IMR-90 (cell line): ENCODE results near the gene MRTFA. TPM values are rescaled to one million over a fixed set of nuclear protein-coding genes. Genes with fewer than 3 reads are reported as not detected.

ENCODE experiments used
- ATAC-seq: fragments of 200-7000 bp; cut with Tn5 transposase; 2 replicates; pipeline ENCODE4 v1.9.1; 2020; ENCODE audit warnings: low read depth, mild to moderate bottlenecking, moderate library complexity
- BruUV-seq: library from RNA; stranded (reverse); fragments of 400-500 nt; replicated peaks from 2 replicates; lab custom pipeline; 2021; lab: Mats Ljungman, UMichigan
- CTCF ChIA-PET: fragments of 300-600 bp; formaldehyde crosslinking; extraction: SDS; loops from one replicate; lab custom pipeline; 2021; ENCODE audit warnings: antibody characterized with exemption; lab: Yijun Ruan, JAX
- POLR2A ChIA-PET: fragments of 300-600 bp; sonication (Branson Sonifier 250); formaldehyde crosslinking; loops from one replicate; lab custom pipeline; 2022; ENCODE audit warnings: antibody characterized with exemption; ENCODE audit not compliant: unreplicated experiment; lab: Charles Lee
- DNase-seq: peaks from one replicate; pipeline ENCODE4 v3.0.0; 2013
- H2AFZ ChIP-seq: replicated peaks from 2 replicates; pipeline ENCODE3; 2013; ENCODE audit warnings: low read length, mild to moderate bottlenecking; ENCODE audit not compliant: poor library complexity
- H2AK5ac ChIP-seq: 2 replicates; pipeline ENCODE4 v1.6.1; 2013; ENCODE audit warnings: low read depth, low read length, inconsistent platforms
- H2AK9ac ChIP-seq: replicated peaks from 2 replicates; pipeline ENCODE3; 2013; ENCODE audit warnings: mild to moderate bottlenecking, low read depth, low read length, moderate library complexity; ENCODE audit not compliant: poor library complexity
- H2BK120ac ChIP-seq: 2 replicates; pipeline ENCODE4 v1.6.1; 2013; ENCODE audit warnings: low read depth, low read length, inconsistent platforms
- H2BK15ac ChIP-seq: 3 replicates; pipeline ENCODE4 v1.6.1; 2013; ENCODE audit warnings: low read depth, low read length, inconsistent platforms
- H2BK20ac ChIP-seq: 2 replicates; pipeline ENCODE4 v1.6.1; 2013; ENCODE audit warnings: low read depth, mild to moderate bottlenecking, inconsistent platforms, low read length, moderate library complexity
- H2BK5ac ChIP-seq: 2 replicates; pipeline ENCODE4 v1.6.1; 2013; ENCODE audit warnings: mild to moderate bottlenecking, low read depth, low read length, inconsistent platforms; ENCODE audit not compliant: poor library complexity, severe bottlenecking
- H3K14ac ChIP-seq: replicated peaks from 2 replicates; pipeline ENCODE4 v1.6.1; 2013; ENCODE audit warnings: low read depth, low read length, inconsistent platforms
- H3K18ac ChIP-seq: 2 replicates; pipeline ENCODE4 v1.6.1; 2013; ENCODE audit warnings: low read depth, low read length, control low read depth
- H3K23ac ChIP-seq: 2 replicates; pipeline ENCODE4 v1.6.1; 2013; ENCODE audit warnings: low read depth, low read length, inconsistent platforms
- H3K27ac ChIP-seq: 2 replicates; pipeline ENCODE4 v1.5.1; 2013; ENCODE audit warnings: mild to moderate bottlenecking, control low read depth, low read length; ENCODE audit not compliant: insufficient read depth
- H3K27me3 ChIP-seq: 2 replicates; pipeline ENCODE4 v1.6.1; 2013; ENCODE audit warnings: low read length; ENCODE audit not compliant: control insufficient read depth, insufficient read depth
- H3K36me3 ChIP-seq: 2 replicates; pipeline ENCODE4 v1.6.1; 2013; ENCODE audit warnings: low read length, mixed read lengths; ENCODE audit not compliant: control insufficient read depth, insufficient read depth
- H3K4ac ChIP-seq: 2 replicates; pipeline ENCODE4 v1.6.1; 2013; ENCODE audit warnings: low read depth, low read length, inconsistent platforms
- H3K4me1 ChIP-seq: 2 replicates; pipeline ENCODE4 v1.6.1; 2013; ENCODE audit warnings: low read length, mixed read lengths; ENCODE audit not compliant: control insufficient read depth, insufficient read depth
- H3K4me2 ChIP-seq: 2 replicates; pipeline ENCODE4 v1.6.1; 2013; ENCODE audit warnings: low read depth, mild to moderate bottlenecking, control low read depth, low read length, moderate library complexity
- H3K4me3 ChIP-seq: 2 replicates; pipeline ENCODE4 v1.5.1; 2013; ENCODE audit warnings: low read depth, mild to moderate bottlenecking, control low read depth, low read length, moderate library complexity; ENCODE audit not compliant: insufficient read depth
- H3K56ac ChIP-seq: 2 replicates; pipeline ENCODE4 v1.6.1; 2013; ENCODE audit warnings: low read length, inconsistent platforms; ENCODE audit not compliant: insufficient read depth; ENCODE audit errors: extremely low read depth
- H3K79me1 ChIP-seq, 2 experiments: 2 replicates each; pipeline ENCODE4 v1.6.1; 2013; ENCODE audit warnings: low read length in 2 of 2, inconsistent platforms in 1 of 2, low read depth in 1 of 2
- H3K9ac ChIP-seq: 2 replicates; pipeline ENCODE4 v1.6.1; 2013; ENCODE audit warnings: low read depth, low read length, control low read depth
- H3K9me1 ChIP-seq: 2 replicates; pipeline ENCODE4 v1.6.1; 2013; ENCODE audit warnings: low read length, inconsistent platforms; ENCODE audit not compliant: insufficient read depth
- H3K9me3 ChIP-seq: 2 replicates; pipeline ENCODE4 v1.6.1; 2013; ENCODE audit warnings: low read length; ENCODE audit not compliant: control insufficient read depth, insufficient read depth
- H4K20me1 ChIP-seq: 2 replicates; pipeline ENCODE4 v1.6.1; 2013; ENCODE audit warnings: low read length, inconsistent platforms; ENCODE audit not compliant: insufficient read depth
- H4K5ac ChIP-seq: 2 replicates; pipeline ENCODE4 v1.6.1; 2013; ENCODE audit warnings: mild to moderate bottlenecking, low read depth, low read length, control low read depth
- H4K8ac ChIP-seq, 2 experiments: 2 replicates each; pipeline ENCODE4 v1.6.1; 2013; ENCODE audit warnings: low read depth in 2 of 2, low read length in 2 of 2, control low read depth in 1 of 2, inconsistent platforms in 1 of 2
- H4K91ac ChIP-seq: 2 replicates; pipeline ENCODE4 v1.6.1; 2013; ENCODE audit warnings: low read depth, low read length, inconsistent platforms; ENCODE audit not compliant: insufficient read depth
- BHLHE40 ChIP-seq: fragments of 150-350 bp; IDR thresholded peaks from 2 replicates; pipeline ENCODE4 v1.6.1; 2016; ENCODE audit warnings: mild to moderate bottlenecking, low read depth, low read length
- CEBPB ChIP-seq: IDR thresholded peaks from 2 replicates; pipeline ENCODE4 v1.6.1; 2012; ENCODE audit warnings: low read depth, low read length, improper control_type of control experiment
- CHD1 ChIP-seq: IDR thresholded peaks from 2 replicates; pipeline ENCODE4 v1.6.1; 2012; ENCODE audit warnings: low read depth, low read length, improper control_type of control experiment
- FOS ChIP-seq: fragments of 150-350 bp; IDR thresholded peaks from 2 replicates; pipeline ENCODE4 v1.6.1; 2016; ENCODE audit warnings: low read depth, low read length
- MAFK ChIP-seq: IDR thresholded peaks from 2 replicates; pipeline ENCODE4 v1.6.1; 2012; ENCODE audit warnings: low read depth, low read length, improper control_type of control experiment
- MAZ ChIP-seq: IDR thresholded peaks from 2 replicates; pipeline ENCODE4 v1.6.1; 2012; ENCODE audit warnings: low read depth, mild to moderate bottlenecking, low read length, improper control_type of control experiment, moderate library complexity, borderline replicate concordance
- MXI1 ChIP-seq: IDR thresholded peaks from 2 replicates; pipeline ENCODE4 v1.6.1; 2012; ENCODE audit warnings: low read depth, mild to moderate bottlenecking, low read length, moderate library complexity, borderline replicate concordance
- POLR2A ChIP-seq: IDR thresholded peaks from 2 replicates; pipeline ENCODE4 v1.6.1; 2012; ENCODE audit warnings: mild to moderate bottlenecking, low read depth, low read length
- RAD21 ChIP-seq: IDR thresholded peaks from 2 replicates; pipeline ENCODE4 v1.6.1; 2012; ENCODE audit warnings: low read length, improper control_type of control experiment
- RCOR1 ChIP-seq: IDR thresholded peaks from 2 replicates; pipeline ENCODE4 v1.6.1; 2012; ENCODE audit warnings: mild to moderate bottlenecking, low read length, improper control_type of control experiment; ENCODE audit not compliant: insufficient replicate concordance
- SMC3 ChIP-seq: fragments of 150-350 bp; IDR thresholded peaks from 2 replicates; pipeline ENCODE4 v1.6.1; 2016; ENCODE audit warnings: low read depth, mild to moderate bottlenecking, antibody characterized with exemption, low read length, moderate library complexity
- USF2 ChIP-seq: fragments of 150-350 bp; IDR thresholded peaks from 2 replicates; pipeline ENCODE4 v1.6.1; 2017; ENCODE audit warnings: mild to moderate bottlenecking, antibody characterized with exemption, low read length, low read depth
- WGBS, 2 experiments: methylation state at CpG; one replicate each; pipeline versions ENCODE4 v1.1.5 to v1.1.7; 2013; ENCODE audit warnings: missing lambda C conversion rate in 2 of 2; ENCODE audit not compliant: insufficient read length in 1 of 2; ENCODE audit errors: extremely low coverage in 2 of 2; 5-methylcytosine and 5-hydroxymethylcytosine counted together
- dilution Hi-C: fragments of 300-500 bp; cut with HindIII; formaldehyde crosslinking; loops from one replicate; pipeline ENCODE4 v1.14.3; 2018; ENCODE audit warnings: low sequenced_read_pairs; ENCODE audit not compliant: unreplicated experiment
- in situ Hi-C: fragments of 300-500 bp; cut with MboI; formaldehyde crosslinking; loops from 3 replicates; pipeline ENCODE4 v1.14.3; 2019; ENCODE audit warnings: low sequenced_read_pairs, inconsistent platforms, mixed read lengths
- intact Hi-C: fragments of 100-400 bp; cut with micrococcal nuclease; formaldehyde crosslinking; loops from 2 replicates; pipeline ENCODE4 v1.10.0; 2022
- polyA plus RNA-seq, 3 experiments: library from polyadenylated mRNA; depleted of rRNA; stranded (reverse); fragments of >200 nt; gene quantifications; 2 replicates each; pipeline ENCODE4 v1.2.3, GENCODE V29; 2012; ENCODE audit warnings: low replicate concordance in 1 of 3
- total RNA-seq: library from RNA; depleted of rRNA; stranded (reverse); fragments of >200 nt; gene quantifications from 2 replicates; pipeline ENCODE4 v1.2.3, GENCODE V29; 2012

Gene MRTFA
- total and polyA plus RNA-seq, 2 of the 4 experiments (the other 2 are of a cell fraction): 12.5 to 17.2 TPM

- Histone ChIP-seq H2AK5ac (peak overlapping the region; percentile 95), H4K91ac (peak overlapping the region; percentile 94), H4K8ac (peak overlapping the region; percentile 3 to 88; a peak in 3 of 4 replicates), H2BK15ac (peak overlapping the region; percentile 75; the same call in 1 of the 3 replicates), H3K9me1 (peaks cover 13% of the 10 kb centered on the region; the same call in 1 of the 2 replicates), H3K18ac (peak overlapping the region; percentile 59), H2BK20ac (peak overlapping the region; percentile 94), H3K56ac (peak overlapping the region; percentile 38), H3K4me1 (peaks cover 15% of the 10 kb centered on the region), H4K5ac (no peak overlapping the region), H3K79me1 (peaks cover 17 to 42% of the 10 kb centered on the region in 2 experiments), H3K36me3 (no peaks in the 10 kb centered on the region), H3K23ac (peak overlapping the region; percentile 59; the same call in 1 of the 2 replicates), H3K4me2 (peak overlapping the region; percentile 52), H2BK120ac (peak overlapping the region; percentile 88), H3K4me3 (no peak overlapping the region), H3K9ac (peak overlapping the region; percentile 22; the same call in 1 of the 2 replicates), H2AK9ac (no peak overlapping the region), H3K9me3 (no peaks in the 10 kb centered on the region), H3K14ac (no peak overlapping the region), H4K20me1 (peaks cover 7% of the 10 kb centered on the region; the same call in 1 of the 2 replicates), H3K27me3 (no peaks in the 10 kb centered on the region), H2BK5ac (peak overlapping the region; percentile 99), H3K27ac (peak overlapping the region; percentile 93), H2AFZ (no peak overlapping the region), H3K4ac (peak overlapping the region; percentile 90)
- ChIA-PET CTCF (interaction anchor here (1.1 kb wide), 1 partner anchor 62 kb away, joined by 6 read pairs; no protein-coding TSS in a partner anchor), POLR2A (no interaction called here)
- ATAC-seq: peak; percentile 83
- intact Hi-C loops (loop anchor here (1.0 kb wide), 1 partner anchor 138 kb away; the partner anchor contains the start of gene MRTFA), in situ Hi-C loops (no loop called here), dilution Hi-C loops (no loop called here)
- TF ChIP-seq POLR2A (no peak), MAZ (peak; percentile 19; the same call in 1 of the 2 replicates), RAD21 (peak; percentile 8; the same call in 1 of the 2 replicates), RCOR1 (peak; percentile 84), MXI1 (no peak), CHD1 (0 out of 2 replicates have a peak, but pooled peaks have one; percentile 20), USF2 (no peak), MAFK (peak; percentile 28; the same call in 1 of the 2 replicates), FOS (peak; percentile 88), CEBPB (peak; percentile 66), SMC3 (no peak), BHLHE40 (peak; percentile 63; the same call in 1 of the 2 replicates)
- DNase-seq: peak; percentile 97
- no TSS peak for BruUV-seq
- no CpG with 5 or more reads among the region's 6 CpGs for WGBS, 2 experiments
These were observed 137.9 kb downstream of the MRTFA start for GRCh38 chr22:40498420-40499208.
